HG02623 (cell line): Measurements from ENCODE around the gene DIS3L2.
"Not testable (repeated sequence)": the region's sequence is repeated elsewhere in the genome, so short reads cannot be mapped to it uniquely, and the experiment has no call there.

Experiments
- ATAC-seq: cut with Tn5 transposase; IDR thresholded peaks from one replicate; pipeline ENCODE4 v1.9.1; 2021; ENCODE audit warnings: moderate library complexity; ENCODE audit not compliant: unreplicated experiment

DIS3L2 gene

DNA sequence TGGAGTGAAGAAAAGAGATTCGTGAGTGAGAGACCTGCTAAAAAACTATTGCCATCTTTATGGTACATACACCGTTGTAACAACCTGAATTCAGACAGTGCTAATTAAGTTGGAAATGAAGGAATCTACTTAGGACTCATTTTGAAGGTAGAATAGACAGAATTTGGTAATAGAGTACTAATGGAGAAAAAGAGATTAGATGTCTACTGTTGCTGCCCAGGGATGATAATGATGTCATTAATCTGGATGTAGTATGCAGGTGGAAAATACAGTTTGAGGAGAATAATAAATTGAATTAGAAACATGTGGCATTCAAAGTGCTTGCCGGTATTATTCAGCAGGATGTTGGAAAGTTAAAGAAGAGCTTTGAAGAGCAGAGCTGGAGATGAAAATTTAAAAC lies 44.7 kb downstream of the DIS3L2 start:
- no peak for ATAC-seq

- ATAC-seq, result no peak
Measured at GRCh38 chr2:232008907-232009638, 47.6 kb downstream of the DIS3L2 start.

DNA sequence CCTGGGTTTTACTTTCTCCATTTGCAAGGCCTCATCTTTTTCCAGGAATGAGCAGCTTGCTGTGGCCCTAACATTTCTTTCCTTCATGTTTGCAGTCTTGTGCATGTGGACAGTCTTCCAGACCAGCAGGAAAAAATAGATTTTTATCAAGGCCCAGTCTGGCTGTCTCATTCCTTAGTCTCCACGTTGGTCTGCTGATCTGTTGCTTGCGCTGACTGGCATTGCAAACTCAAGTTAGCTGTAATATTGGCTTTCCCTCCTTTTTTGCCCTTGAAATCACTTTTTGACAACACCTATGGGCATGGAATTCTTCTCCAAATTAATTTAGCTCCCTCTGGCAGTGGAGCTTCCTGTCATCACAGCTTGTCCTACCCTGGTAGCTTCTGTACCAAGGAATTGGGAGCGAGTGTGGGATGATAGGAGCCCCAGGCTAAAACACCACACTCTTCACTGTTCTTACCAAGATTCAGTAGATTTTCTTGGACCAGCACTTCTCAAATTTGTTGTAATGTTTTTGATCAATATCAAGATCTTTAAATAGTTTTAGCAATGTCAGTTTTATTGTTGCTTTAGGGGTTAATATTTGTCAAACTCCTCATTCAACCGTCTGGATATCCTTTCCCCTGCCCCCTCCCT lies 48.2 kb downstream of the DIS3L2 start:
- ATAC-seq, result no peak

DNA sequence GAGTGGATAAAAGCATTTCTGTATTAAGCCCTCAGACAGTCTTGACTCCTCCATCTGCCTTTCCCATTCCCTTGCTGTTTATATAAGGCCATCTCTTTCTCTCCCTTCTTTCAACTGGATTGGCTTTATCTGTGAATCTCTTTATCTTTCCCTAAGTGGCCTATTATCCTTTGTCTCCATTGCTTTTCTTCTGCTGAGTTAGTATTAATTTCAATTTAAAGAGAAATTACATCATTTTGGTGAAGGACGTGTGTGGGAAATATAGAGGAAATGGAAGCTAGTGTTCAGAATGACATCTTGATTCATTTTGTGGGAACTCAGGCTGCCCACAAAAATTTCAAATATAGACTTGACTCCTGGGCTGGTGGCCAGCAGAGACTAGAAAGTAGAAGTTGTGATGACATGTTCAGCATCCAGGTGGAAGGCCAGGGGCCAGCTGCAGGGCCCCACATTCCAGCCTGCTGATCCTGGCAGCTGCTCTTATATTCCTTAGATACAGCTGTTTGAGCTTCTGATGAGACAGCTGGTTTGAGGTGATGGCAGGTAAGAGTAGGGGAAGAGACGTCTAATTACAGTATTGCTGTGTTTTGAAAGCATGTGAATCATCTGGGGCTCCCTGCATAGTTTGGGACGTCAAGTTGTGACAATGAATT lies 52.3 kb downstream of the DIS3L2 start:
- no peak for ATAC-seq

- no peak for ATAC-seq
Measured at GRCh38 chr2:232014681-232015080, 53.2 kb downstream of the DIS3L2 start.

DNA sequence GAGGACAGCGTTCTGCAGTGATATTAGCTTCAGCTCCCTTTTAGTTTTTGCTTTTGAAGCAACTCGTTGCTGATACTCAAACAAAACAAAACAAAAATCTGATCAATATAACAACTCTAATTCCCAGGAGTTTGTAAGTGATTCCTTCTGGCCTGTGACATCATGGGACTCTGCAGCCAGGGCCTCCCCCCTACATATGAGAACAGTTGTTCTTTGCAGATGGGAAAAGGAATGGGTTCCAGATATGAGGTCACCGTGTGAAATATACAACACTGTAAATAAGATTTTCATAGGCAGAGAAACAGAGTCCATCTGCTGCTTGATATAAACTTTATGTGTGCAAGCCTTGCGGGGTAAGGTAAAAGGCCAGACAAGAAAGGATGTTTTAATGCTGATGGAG lies 56.7 kb downstream of the DIS3L2 start:
- no peak for ATAC-seq

- ATAC-seq, result no peak
Measured at GRCh38 chr2:232022718-232023117, 61.2 kb downstream of the DIS3L2 start.

- no peak for ATAC-seq
Measured at GRCh38 chr2:232023426-232023825, 61.9 kb downstream of the DIS3L2 start.

GRCh38 chr2:232024457-232024856 lies 62.9 kb downstream of the DIS3L2 start:
- no peak for ATAC-seq

- peak; percentile 90 for ATAC-seq
Measured at GRCh38 chr2:232026910-232027309, 65.4 kb downstream of the DIS3L2 start.

GRCh38 chr2:232027530-232027929 lies 66.0 kb downstream of the DIS3L2 start:
- ATAC-seq, result no peak

GRCh38 chr2:232028071-232028470 lies 66.6 kb downstream of the DIS3L2 start:
- ATAC-seq, result no peak

- no peak for ATAC-seq
Measured at GRCh38 chr2:232028631-232029030, 67.1 kb downstream of the DIS3L2 start.

GRCh38 chr2:232029346-232029745 lies 67.8 kb downstream of the DIS3L2 start:
- no peak for ATAC-seq

DNA sequence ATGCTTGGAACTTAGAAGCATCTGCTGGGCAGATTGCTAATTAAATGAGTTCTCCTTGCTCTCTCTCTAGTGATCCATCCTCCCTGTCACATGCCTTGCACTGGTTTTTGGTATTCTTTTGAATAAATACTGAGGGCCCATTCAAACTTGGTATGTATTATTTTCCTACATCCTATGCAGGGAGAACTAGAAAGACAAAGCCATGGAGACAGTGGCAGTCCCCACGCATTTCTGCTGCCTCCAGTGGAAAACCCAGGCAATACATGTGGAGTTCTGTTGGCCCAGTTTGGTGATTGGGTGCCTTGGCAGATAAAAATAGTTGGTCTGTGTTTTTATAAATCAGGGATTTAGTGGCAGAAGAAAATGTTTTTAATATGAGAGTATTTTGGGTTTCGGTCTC lies 68.7 kb downstream of the DIS3L2 start:
- ATAC-seq, result no peak

GRCh38 chr2:232035292-232035691 lies 73.8 kb downstream of the DIS3L2 start:
- ATAC-seq, result not testable (repeated sequence)

DNA sequence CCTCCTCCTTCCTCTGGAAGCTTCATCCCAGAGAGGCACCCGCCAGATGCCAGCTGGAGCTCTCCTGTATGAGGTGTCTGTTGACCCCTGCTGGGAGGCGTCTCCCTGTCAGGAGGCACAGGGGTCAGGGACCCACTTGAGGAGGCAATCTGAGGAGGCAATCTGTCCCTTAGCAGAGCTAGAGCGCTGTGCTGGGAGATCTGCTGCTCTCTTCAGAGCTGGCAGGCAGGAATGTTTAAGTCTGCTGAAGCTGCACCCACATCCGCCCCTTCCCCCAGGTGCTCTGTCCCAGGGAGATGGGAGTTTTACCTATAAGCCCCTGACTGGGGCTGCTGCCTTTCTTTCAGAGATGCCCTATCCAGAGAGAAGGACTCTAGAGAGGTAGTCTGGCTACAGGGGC lies 75.4 kb downstream of the DIS3L2 start:
- ATAC-seq, result not testable (repeated sequence)

GRCh38 chr2:232038251-232038880 lies 76.9 kb downstream of the DIS3L2 start:
- no peak for ATAC-seq

DNA sequence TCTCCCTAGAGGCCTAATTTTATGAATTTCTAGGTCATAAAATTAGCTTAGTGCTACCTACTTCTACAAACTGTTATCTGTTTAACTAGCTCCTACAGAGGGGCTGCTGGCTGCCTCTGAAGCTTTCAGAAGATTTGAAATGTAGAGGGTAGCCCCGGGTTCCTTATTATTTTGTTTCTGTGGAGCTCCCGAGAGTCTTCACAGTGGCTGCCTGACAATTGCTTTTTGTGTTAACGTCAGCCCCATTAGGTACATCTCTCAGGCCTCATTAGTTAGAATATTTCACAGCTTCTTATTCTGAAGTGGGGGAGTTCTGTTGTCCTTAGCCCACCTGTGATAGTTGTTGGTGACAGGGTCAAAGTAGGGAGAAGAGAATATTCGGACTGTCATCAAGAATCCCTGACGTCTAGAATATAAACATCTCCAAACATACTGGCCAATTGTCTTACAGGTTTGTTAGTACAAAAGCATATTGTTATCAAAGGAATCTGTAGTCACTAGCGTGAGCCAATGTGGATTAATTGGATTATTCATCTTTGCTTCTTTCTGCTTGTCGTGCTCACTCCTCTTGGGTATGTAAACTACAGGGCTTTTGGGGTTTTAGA lies 77.5 kb downstream of the DIS3L2 start:
- no peak for ATAC-seq

- ATAC-seq, result no peak
Measured at GRCh38 chr2:232042911-232043574, 81.5 kb downstream of the DIS3L2 start.

DNA sequence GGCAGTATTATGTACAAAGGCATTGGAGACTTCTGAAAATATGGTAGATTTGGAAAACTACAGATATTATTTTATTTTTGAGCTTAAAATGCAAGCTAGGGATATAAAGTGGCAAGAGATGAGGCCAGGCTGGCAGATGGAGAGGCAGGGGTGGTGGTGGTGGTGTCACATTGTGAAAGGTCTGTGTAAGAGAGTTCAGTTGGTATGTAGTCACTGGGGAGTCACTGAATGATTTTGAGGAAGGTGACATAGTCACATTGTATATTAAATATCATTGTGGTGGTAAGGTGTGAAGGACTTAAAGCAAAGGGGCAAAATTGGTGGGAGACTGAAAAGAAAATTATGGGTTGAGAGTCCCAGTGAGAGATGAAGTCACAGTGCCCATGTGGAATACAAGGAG lies 82.5 kb downstream of the DIS3L2 start:
- ATAC-seq, result no peak
